GM18951 (cell line): Measurements from ENCODE around the gene KRTAP5-5.
"Not testable (repeated sequence)": the region's sequence is repeated elsewhere in the genome, so short reads cannot be mapped to it uniquely, and the experiment has no call there.

ENCODE experiments used
- POLR2A ChIP-seq: IDR thresholded peaks from 4 replicates; pipeline ENCODE4 v1.6.1; 2011; ENCODE audit warnings: mild to moderate bottlenecking; ENCODE audit not compliant: insufficient read length, insufficient read depth; ENCODE audit errors: extremely low read depth
- in situ Hi-C: fragments of 300-500 bp; cut with MboI; formaldehyde crosslinking; loops from one replicate; pipeline ENCODE4 v1.12.0; 2022; ENCODE audit warnings: low sequenced_read_pairs, mixed read lengths, inconsistent platforms; ENCODE audit not compliant: unreplicated experiment

Gene KRTAP5-5

GRCh38 chr11:1642288-1643145, 12.9 kb downstream of the KRTAP5-5 start:
- TF ChIP-seq POLR2A, result no peak
- in situ Hi-C loops, result no loop called here

DNA sequence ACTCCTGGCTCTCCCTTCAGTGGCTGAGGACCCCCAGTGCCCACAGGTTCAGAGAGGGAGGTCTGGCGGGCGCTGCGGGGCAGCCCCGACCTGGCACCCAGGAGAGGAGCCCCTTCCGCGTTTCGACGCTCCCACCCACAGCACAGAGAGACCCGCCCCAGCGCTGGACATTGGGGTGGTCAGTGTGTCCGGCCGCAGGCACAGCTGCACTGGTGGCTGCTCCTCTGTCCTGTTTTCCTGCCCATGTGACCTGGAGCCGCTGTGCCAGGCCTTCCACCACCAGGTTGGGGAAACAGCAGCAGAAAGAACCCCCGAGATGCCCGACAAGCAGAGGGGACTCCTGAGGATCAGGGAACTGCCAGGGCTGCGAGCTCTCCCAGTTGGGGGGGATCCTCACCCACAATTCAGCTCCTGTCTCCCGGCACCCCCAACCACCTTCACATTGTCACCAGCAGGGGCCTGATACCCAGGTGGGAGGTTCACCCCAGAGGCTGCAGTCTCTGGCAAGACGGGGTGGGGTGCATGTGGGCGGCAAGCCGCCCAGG, 13.6 kb downstream of the KRTAP5-5 start:
- no peak for TF ChIP-seq POLR2A
- in situ Hi-C loops, result no loop called here

DNA sequence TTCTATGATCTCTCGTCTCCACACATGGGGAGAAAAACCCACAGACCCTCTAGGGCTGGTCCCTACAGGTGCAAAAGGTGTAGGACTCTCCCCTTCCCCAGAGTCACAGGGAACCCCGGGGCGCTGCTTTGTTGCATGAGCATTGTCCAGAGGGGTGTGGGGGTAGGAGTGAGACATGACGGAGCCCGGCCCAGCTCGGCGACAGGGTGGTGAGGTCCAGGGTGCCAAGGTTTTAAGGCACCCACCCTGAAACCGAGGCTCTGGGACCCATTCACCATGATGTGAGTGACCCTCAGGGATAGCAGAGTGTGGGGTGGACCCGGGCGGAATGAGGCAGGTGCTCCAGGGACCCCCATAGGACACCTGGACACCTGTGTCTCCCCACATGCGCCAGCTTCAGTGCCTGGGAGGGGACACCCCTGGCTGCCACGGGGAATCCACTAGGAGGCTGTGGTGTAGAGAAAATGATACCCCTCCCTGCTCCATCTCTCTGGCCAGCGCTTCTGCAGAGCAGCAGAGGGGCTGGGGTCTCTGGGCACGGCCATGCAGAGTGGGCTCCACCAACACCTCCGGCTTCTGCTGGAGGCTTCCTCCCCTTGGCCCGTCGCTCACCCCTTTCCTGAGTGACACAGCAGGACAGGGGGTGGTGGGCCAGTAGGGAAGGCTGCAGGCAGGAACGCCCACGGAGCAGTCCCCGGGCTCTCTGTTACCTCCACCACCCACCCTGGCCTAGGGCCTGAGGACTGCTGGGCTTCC, 15.2 kb downstream of the KRTAP5-5 start:
- in situ Hi-C loops, result no loop called here

GRCh38 chr11:1645357-1645821, 15.8 kb downstream of the KRTAP5-5 start:
- no peak for TF ChIP-seq POLR2A
- in situ Hi-C loops, result no loop called here

More for the DNA sequence above, 15.2 kb downstream of the KRTAP5-5 start:
- no peak for TF ChIP-seq POLR2A

DNA sequence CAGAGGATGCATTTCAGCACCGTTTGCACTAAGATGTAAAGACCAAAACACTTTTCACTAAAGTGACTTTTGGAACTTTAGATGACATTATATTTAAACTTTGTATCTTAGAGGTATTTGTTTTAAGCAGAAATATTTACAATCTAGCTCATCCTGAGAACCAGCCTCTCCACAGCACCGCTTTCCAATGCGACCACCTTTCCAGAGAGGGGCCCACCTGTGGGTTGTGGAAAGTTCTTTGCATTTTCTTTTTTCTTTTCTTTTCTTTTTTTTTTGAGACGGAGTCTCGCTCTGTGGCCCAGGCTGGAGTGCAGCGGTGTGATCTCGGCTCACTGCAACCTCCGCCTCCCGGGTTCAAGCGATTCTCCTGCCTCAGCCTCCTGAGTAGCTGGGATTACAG, 17.0 kb downstream of the KRTAP5-5 start:
- in situ Hi-C loops, result not testable (repeated sequence)

DNA sequence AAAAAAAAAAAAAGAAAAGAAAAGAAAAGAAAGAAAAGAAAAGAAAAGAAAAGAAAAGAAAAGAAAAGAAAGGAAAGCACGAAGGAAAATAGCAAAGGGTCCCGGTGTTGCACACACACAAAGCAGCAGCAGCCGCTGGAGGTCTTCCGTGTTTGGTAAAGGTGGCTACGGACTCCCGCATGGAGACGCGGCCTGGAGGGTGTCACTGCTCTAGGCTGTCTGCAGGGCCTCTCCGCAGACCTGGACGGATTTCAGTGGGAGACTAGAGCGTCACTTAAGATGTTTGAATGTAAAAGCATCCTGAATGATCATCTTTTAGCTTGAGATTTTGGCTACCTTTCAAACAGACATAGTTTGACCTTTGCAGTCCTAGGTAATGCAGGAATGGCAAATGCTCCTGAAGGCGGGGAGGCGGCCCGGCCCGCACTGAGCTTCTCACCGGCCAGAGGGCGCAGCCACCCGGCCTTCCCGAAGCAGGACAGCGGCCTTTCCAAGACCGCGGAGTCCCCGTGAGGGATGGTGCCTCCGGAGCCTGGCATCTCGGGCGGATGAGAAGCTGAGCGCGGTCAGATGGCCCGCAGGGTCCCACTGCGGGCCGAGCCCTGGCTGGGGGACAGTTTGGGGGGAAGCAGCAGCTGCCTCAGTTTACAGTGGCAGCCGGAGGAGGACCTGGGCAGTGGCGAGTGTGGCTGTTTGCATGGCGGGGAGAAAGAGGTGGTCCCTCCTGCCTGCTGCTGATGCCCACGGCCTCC, 18.5 kb downstream of the KRTAP5-5 start:
- TF ChIP-seq POLR2A, result no peak
- in situ Hi-C loops, result no loop called here

DNA sequence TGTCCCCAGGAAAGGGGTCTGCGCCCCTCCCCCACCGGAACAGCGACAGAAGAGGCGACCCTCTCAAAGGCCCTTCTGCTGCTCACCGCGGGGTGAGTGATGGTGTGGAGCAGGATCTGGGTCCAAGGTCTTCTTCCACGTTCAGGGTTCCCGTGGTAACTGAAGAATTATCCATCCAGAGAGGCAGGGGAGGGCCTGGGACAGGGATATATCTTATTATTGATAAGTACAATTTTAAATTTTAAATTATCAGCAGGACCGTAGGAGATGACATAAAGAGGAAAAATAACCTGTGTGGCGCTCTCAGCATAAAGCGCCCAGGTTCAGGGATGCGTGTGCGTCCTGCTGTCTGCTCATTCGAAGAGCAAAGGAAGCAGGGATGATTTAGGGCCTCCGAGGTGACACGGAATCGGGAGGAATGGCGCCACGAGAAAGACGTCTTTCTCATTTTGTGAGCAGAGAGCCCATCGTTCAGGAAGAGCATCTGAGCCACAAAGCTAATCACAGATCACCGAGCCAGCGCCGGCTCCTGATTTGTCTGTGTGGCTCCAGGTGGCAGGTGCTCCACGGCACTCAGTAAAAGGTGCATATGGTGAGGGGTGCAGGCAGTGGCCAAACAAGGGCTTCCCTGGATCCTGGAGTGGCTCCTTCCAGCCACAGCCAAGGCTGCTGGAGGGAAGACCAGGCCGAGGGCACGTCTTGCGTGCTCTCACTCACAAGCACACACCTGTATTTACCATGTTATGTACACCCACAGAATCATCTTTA, 19.3 kb downstream of the KRTAP5-5 start:
- in situ Hi-C loops, result no loop called here
- TF ChIP-seq POLR2A, result no peak

DNA sequence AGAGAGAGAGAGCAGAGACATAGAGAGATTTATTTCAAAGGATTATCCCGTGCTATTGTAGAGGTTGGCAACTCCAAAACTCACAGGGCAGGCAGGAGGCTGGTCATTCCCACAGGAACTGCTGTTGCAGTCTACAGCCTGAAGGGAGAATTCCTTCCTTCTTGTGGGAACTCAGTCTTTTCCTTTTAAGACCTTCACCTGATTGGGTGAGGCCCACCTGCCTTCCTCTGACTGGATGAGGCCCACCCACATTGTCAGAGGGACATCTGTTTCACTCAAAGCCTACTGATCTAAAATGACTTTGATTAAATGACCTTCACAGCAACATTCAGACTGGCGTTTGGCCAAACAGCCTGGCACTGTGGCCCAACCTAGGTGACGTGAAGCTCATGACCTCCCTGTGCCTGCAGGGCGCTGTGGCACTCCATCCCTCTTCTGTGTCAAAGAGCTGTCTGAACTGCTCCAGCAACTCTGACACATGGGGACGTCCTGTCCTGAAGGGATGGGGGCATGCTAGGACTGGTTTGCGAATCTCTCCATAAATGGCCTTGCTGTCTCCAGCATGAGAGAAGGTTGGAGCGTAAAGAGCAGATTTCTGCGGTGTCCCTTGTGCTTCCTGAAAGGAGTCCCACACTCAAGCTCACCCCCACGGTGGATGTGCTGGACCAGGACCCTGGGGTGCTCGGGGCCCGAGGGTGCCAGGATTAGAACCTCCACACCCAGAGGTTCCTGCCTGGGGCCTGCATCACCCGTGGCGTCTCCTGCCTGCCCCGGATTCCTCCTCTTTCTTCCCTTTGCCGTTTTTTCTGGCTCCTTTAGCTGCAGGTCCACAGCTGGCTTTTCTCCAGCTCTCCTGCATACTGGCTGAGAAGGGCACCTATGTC, 20.7 kb downstream of the KRTAP5-5 start:
- TF ChIP-seq POLR2A, result no peak
- in situ Hi-C loops, result no loop called here

DNA sequence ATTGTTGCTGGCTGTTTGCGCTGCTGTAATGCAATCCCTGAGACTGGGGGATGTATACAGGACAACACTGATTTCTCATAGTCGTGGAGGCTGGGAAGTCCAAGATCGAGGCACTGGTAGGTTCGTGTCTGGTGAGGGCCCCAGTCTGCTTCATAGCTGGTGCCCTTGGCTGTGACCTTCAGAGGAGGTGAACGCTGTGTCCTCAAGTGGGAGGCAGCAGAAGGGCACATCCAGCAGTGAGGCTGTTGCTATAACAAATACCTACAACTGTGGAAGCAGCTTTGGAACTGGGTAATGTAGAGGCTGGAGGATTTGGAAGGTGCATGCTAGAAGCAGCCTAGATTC, 21.3 kb downstream of the KRTAP5-5 start:
- no peak for TF ChIP-seq POLR2A
- in situ Hi-C loops, result no loop called here

DNA sequence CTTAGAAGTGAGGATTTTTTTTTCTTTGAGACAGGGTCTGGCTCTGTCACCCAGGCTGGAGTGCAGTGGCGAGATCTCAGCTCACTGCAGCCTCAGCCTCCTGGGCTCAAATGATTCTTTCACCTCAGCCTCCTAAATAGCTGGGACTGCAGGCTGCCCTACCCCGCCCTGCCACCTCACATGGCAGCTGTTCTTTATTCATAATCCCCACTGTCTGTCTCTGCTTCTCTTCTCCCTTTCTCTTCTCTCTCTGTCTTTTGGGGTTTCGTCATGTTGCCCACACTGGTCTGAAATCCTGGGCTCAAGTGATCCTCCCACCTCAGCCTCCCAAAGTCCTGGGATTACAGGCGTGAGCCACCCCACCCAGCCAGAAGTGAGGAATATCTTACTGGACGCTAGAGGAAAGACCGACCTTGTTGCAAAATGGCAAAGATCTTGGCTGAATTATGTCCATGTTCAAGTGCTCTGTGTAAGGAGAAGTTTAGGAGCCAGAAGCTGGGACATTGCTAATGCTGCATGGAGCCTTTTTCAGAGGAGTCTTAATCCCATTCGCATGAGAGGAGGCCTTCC, 21.9 kb downstream of the KRTAP5-5 start:
- no peak for TF ChIP-seq POLR2A
- in situ Hi-C loops, result no loop called here

GRCh38 chr11:1652026-1652425, 22.5 kb downstream of the KRTAP5-5 start:
- in situ Hi-C loops, result no loop called here

More at GRCh38 chr11:1652026-1652425, 22.5 kb downstream of the KRTAP5-5 start:
- TF ChIP-seq POLR2A, result no peak
